NCI-H345 treated with DMSO at 0.1 percent for 48 hours (cell line): Measurements from ENCODE around the gene KCNJ4.

ENCODE experiments used
- DNase-seq: peaks from one replicate; lab custom pipeline; 2025; ENCODE audit not compliant: unreplicated experiment; lab: John Stamatoyannopoulos, UW

The KCNJ4 gene

DNA sequence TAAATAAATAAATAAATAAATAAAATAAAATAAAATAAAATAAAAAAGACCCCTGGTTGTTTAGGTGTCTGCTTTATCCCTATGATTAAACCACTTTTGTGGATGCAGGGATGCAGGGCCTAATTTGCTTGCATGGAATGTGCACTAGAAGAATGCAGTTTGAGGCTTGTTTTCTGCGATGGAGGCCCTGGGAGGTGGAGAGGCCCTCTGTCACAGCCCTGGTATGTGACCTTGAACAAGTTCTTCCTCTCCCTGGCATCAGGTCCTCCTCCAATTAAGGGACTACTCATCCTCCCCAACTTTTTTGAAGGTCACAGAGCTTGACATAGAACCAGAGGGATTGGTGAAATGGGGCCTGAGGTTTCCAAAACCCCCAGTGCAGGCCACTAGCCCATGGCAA is 22.7 kb downstream of the KCNJ4 start:
- DNase-seq, result no peak

GRCh38 chr22:38431266-38432010 is 23.6 kb downstream of the KCNJ4 start:
- DNase-seq, result no peak

DNA sequence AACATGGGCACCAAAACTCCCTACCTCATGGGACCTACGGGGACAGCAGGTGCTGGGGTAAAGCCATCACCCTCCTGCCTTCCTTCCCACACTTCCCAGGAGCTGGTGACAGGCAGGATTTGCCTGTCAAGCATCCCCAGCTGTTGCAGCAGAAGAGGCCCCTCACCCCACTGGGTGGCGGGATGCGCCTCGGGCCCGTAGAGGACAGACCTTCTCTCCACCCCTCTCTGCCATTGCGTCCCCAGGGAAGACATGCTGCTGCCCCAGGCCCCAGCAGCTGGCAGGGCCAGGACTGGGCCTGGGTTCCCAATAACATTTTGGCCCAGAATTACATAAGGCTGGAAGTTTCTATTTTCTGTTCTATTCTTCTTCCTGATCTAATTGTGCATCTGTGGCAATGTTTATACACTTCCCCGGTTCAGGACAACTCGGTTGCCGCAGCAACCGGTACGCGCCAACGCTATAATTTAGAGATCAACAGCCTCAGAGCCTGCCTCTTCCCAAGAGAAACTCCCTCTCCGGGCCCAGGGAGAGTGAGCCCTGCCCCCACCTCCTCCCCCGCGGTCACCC is 25.4 kb downstream of the KCNJ4 start:
- no peak for DNase-seq

GRCh38 chr22:38428714-38429113 is 26.3 kb downstream of the KCNJ4 start:
- DNase-seq, result no peak

DNA sequence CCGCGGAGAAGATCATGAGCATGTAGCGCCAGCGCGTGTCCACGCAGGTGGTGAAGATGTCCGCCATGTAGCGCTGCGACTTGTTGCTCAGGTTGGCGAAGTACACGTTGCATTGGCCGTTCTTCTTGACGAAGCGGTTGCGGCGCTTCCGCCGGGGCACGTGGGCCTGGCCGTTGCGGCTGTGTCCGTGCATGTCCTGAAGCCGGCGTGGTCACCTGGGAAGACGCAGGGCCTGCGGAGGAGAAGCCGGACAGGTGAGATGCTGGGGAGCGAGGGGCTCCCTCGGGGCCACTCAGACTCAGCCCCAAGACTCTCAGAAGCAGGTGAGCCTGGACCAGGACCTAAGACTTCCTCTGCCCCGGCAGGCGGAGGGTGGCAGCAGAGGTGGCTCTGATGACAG is 27.1 kb downstream of the KCNJ4 start:
- DNase-seq, result no peak

GRCh38 chr22:38427465-38427864 is 27.5 kb downstream of the KCNJ4 start:
- no peak for DNase-seq

GRCh38 chr22:38426628-38427027 is 28.4 kb downstream of the KCNJ4 start:
- DNase-seq, result no peak

DNA sequence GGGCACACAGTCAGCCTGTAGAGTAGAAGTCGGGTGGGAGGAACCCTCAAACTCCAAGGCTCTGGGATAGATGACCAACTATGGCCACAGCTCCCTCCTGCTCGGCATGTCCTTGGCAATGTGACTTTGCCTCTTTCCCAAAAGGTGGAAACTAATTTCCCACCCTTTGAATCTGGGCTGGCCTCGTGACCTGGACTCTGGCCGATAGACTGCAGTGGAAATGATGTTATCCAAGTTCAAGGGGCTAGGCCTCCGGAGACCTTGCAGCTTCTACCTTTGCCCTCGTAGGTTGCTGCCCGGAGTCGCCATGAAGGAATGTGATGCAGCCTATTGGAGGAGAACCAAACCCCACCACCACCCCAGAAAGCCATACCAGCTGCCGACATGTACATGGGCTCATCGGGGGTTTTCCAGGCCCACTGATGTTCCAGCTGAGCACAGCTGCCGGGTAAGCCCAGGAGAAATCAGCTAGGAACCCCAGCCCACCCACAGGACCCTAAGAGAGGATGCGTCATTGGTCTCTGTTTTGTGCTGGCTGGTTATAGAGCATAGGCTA is 30.4 kb downstream of the KCNJ4 start:
- no peak for DNase-seq

DNA sequence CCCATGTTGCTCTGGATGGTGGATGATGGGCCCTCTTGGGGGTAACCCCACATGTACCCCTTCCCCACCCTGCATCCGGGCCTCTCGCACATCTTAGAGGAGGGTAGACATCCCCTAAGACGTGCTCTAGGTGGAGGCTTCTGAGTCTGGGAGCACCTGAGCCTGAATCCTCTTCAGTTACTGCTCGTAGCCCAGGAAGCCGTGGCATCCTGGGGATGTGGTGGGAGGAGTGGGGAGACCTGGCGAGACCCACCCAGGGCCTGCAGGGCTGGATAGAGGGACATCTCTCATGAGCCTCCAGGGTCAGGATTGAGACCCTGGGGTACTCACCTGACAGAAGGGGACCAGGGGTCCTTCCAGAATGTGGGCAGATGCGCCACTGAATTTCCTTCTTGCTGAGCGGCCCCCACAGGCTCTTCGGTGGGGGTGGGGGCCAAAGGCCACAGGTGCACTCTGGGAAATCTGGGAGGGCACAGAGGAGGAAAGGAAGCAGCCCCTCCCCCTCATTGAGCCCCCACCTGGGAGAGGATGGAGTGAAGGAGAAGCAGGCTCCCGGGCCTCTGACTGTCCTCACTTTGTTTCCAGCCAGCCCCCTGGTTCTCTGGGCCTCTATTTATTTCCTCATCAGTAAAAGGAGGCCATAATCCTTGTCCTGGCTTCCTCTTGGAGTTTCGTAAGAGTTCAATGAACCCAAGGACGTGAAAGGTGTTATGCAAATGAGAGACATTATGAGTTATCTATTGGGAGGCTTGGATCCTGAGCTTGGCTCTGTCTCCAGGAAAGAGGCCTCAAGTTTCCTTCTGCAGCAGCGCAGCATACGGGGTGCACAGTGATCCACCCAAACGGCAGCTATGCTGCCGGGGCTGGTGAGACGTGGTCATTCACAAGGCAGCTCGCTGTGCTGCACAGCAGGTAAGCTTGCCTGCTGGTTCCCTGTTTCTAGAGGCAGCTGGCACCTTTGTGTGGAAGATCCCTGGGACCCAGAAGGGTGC is 31.2 kb downstream of the KCNJ4 start:
- DNase-seq, result peak; percentile 34

GRCh38 chr22:38422611-38423511 is 32.1 kb downstream of the KCNJ4 start:
- peak; percentile 52 for DNase-seq

DNA sequence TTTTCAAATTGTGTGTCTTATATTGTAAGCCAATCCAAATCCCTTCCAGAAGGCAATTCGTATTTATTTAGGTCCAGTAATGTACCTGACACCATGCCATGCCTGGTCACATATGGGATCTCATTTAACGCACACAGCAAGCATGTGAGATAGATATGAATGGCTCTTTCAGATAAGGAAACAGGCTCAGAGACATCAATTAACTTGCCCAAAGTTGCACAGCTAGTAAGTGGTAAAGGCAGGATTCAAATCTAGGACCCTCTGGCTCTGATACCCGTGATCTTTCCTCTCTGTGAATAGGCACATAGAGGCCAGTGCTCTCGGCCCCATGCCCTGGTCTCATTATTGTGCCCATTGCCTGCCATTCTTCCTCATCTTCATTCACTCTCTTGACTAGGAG is 34.3 kb downstream of the KCNJ4 start:
- no peak for DNase-seq

DNA sequence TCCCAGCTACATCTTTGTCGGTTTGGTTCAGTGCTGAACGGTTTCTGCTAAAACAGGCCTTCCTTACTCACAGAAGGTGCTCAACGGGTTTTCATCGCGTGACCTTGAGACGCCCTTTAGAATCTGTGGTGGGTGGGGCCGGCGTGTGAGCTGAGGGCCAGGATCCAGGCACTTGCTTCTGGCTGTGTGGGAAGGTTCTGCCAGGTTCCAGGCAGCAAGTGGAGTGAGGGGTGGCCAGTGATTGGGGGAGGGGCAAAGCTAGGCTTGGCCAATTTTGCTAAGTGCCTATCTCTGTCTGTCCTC is 35.2 kb downstream of the KCNJ4 start:
- no peak for DNase-seq

DNA sequence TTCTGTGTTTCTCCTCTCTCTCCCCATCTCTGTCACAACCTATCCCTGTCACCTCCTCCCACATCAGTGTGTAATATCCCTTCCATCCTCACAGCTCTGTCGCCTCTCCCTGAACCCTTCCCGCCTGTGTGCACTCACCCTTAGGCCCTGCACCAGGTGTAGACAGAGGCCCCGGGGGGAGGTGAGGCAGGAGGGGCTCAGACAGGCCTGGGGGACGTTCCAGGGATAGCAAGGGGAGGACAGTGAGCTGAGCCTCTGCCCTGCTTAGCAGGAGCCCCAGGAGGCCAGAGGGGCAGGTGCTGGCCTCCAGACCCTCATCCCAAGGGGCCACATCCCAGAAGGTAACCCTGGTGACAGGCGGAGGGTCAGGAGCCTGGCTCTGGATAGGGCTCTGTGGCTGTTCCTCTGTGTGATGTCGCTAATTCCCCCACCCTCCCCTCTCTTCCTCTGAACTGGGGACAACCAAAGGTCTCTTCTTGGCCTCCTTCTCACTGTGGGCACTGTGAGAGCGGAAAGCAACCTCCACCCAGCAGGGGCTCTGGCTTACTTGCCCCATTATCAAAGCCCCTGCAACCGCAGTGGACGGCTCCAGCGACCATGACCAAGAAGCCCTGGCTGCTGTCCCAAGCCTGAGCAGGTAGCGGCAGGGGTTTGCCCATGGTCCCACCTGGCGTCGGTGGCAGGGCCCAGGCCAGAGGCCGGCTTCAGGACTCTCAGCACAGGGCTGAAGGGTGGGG is 35.7 kb downstream of the KCNJ4 start:
- DNase-seq, result no peak

- no peak for DNase-seq
Measured at GRCh38 chr22:38418589-38418988, 36.4 kb downstream of the KCNJ4 start.

DNA sequence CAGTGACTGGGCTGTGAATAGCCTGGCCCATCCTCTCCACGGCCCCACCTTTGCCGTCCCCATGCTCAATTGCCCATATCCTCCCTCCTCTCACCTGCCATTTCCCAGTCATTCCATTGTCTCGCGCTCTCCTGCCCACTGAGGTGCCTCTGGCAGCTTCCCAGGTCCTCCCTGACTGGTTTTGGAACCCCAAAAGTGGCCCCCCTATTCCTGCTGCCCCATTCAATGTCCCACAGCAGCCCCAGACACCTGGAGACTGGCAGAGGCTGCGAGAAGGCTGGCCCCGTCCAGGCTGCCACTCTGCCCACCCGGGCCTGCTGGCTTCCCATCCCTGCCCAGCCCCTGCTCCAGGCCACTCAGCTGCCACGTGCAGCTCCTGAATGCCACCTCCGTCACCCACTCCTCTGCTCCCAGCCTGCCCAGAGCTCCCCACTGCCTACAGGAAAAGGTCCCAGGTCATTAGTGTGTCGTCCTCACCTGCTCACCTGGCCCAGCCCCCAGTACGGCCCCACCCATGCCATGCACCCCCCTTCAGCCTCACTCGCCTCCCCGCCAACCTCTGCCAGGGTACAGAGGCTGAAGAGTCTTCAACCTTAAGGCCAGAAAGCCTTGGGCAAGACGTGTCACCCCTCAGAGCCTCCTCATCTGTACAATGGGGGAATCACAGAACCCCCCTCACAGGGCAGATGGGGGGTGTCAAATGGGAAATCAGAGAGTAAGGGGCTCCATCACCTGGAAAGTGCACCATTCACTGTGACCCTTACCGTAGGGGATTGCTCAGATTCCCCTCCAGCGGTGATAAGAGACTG is 37.5 kb downstream of the KCNJ4 start:
- DNase-seq, result peak; percentile 49

DNA sequence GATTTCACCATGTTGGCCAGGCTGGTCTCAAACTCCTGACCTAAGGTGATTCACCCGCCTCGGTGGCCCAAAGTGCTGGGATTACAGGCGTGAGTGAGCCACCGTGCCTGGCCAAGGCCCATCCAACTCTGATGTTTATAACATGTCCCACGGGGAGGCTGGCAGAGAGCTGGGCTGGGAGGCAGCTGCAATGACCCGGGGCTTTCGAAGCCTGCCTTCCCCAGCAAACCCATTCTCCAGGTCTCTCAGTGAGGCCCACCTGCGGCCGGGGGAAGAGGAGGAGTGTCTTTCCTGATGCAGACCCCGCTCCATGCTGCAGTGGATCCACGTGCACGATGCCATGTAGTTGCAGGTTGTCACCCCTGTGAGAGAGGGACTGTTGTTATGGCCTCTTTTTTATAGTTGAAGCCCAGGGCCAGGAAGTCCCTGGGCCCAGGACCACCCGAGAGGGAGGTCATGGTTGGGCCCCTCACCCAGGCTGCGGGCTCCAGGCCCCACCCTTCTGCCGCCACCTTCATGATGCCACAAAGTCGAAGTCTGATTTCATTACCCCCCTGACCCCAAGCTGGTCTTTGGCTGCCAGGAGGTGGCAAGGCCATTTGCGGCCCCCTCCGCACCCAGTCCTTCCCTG is 38.3 kb downstream of the KCNJ4 start:
- DNase-seq, result no peak

GRCh38 chr22:38415561-38416321 is 39.3 kb downstream of the KCNJ4 start:
- peak; percentile 51 for DNase-seq

DNA sequence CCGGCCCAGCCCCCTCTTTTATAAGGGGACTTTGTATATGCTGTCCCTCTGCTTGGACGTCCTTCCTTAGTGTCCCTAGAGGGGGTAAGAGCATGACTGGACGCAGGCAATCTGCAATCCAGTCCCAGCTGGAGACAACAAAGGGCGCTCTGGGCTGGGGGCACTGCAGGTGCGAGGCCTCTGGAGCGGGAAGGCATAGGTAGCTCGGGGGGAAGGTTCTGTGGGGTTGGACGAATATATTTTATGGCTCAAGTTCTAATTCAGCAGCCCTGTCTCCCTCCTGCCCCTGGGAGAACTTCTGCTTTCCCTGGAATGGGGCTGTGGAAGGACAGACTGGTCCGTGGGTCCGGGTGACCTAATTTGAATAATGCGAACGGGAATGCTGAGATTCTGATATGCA is 40.0 kb downstream of the KCNJ4 start:
- no peak for DNase-seq
